Smooth muscle cell (in vitro differentiated cells): ENCODE results near the gene CDK6. TPM values are rescaled to one million over a fixed set of nuclear protein-coding genes. Genes with fewer than 3 reads are reported as not detected.
A peak's percentile ranks its signal among the peaks of the same experiment; 100 is the strongest.

Experiments
- DNase-seq: peaks from one replicate; lab custom pipeline; 2025; ENCODE audit not compliant: unreplicated experiment; lab: John Stamatoyannopoulos, UW
- H2AFZ ChIP-seq: fragments of 200-600 bp; sonication (generic); 2 replicates; pipeline ENCODE4 v1.6.0; 2016; ENCODE audit warnings: antibody characterized with exemption, low read depth, mild to moderate bottlenecking
- H3F3A ChIP-seq: fragments of 200-600 bp; sonication (generic); 2 replicates; pipeline ENCODE4 v1.6.0; 2017; ENCODE audit warnings: antibody characterized with exemption, low read depth
- H3K27ac ChIP-seq: fragments of 200-600 bp; sonication (generic); 2 replicates; pipeline ENCODE4 v1.5.1; 2016; ENCODE audit warnings: low read depth, mild to moderate bottlenecking
- H3K27me3 ChIP-seq: fragments of 200-600 bp; sonication (generic); 2 replicates; pipeline ENCODE4 v1.6.1; 2016; ENCODE audit warnings: low read depth, mild to moderate bottlenecking
- H3K36me3 ChIP-seq: fragments of 200-600 bp; sonication (generic); 2 replicates; pipeline ENCODE4 v1.5.1; 2016; ENCODE audit warnings: low read depth
- H3K4me1 ChIP-seq: fragments of 200-600 bp; sonication (generic); 2 replicates; pipeline ENCODE4 v1.5.1; 2016; ENCODE audit warnings: low read depth
- H3K4me2 ChIP-seq: fragments of 200-600 bp; sonication (generic); 2 replicates; pipeline ENCODE4 v1.6.0; 2016; ENCODE audit warnings: mild to moderate bottlenecking
- H3K4me3 ChIP-seq: fragments of 200-600 bp; sonication (generic); 2 replicates; pipeline ENCODE4 v1.5.1; 2016; ENCODE audit warnings: mild to moderate bottlenecking
- H3K79me2 ChIP-seq: fragments of 200-600 bp; sonication (generic); 2 replicates; pipeline ENCODE4 v1.6.0; 2016; ENCODE audit warnings: low read depth, mild to moderate bottlenecking
- H3K9ac ChIP-seq: fragments of 200-600 bp; sonication (generic); 2 replicates; pipeline ENCODE4 v1.6.0; 2016; ENCODE audit warnings: low read depth
- H3K9me3 ChIP-seq: fragments of 200-600 bp; sonication (generic); replicated peaks from 2 replicates; pipeline ENCODE4 v1.5.1; 2016; ENCODE audit warnings: low read depth
- H4K20me1 ChIP-seq: fragments of 200-600 bp; sonication (generic); 2 replicates; pipeline ENCODE4 v1.6.0; 2016; ENCODE audit warnings: low read depth
- WGBS: methylation state at CpG from one replicate; pipeline ENCODE4 v1.1.7; 2016; ENCODE audit warnings: low lambda C conversion rate; 5-methylcytosine and 5-hydroxymethylcytosine counted together
- polyA plus RNA-seq: library from polyadenylated mRNA; unstranded; fragments of >200 nt; fragmentation: Nextera tagmentation; extraction: Ambion mirVana; gene quantifications from 2 replicates; pipeline ENCODE4 v1.2.1, GENCODE V29; 2016
- total RNA-seq: library from RNA; depleted of rRNA; stranded (reverse); fragments of >200 nt; gene quantifications from 2 replicates; pipeline ENCODE4 v1.2.3, GENCODE V29; 2014
- TF ChIP-seq, protein P1 (sequence below): fragments of 200-600 bp; sonication (generic); IDR thresholded peaks from 2 replicates; pipeline ENCODE4 v1.5.1; 2017; ENCODE audit warnings: borderline replicate concordance, mild to moderate bottlenecking, antibody characterized with exemption; ENCODE audit not compliant: insufficient read depth, poor library complexity, severe bottlenecking

Gene CDK6
- total and polyA plus RNA-seq, 2 experiments from 2014 or later = 34.2 to 99.2 TPM

DNA sequence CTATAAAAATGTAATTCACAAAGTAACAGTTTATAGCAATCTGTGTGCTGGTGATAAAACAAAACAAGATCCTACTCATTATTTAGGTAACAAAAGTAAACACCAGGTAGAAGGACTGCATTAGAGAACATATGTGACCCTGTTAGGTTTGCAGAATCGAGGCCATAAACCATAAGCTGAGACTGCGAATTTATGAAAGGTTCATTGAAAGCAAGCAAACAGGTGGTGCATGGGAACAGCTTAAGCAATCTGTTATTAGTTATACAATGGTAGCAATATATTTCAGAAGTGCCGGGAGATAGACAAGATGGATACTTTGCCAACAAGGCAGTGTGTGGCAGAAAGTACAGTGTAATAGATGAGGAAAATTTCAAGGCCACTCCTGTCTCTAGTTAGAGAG is 222.7 kb downstream of the CDK6 start:
- Histone ChIP-seq H3K79me2 (no peaks in the 10 kb centered on the region), H3K27ac (no peak overlapping the region), H3K4me1 (no peaks in the 10 kb centered on the region), H3K4me3 (no peak overlapping the region), H3K9ac (no peak overlapping the region), H4K20me1 (peaks cover 25% of the 10 kb centered on the region), H3K27me3 (no peaks in the 10 kb centered on the region), H3K9me3 (no peaks in the 10 kb centered on the region), H3K36me3 (peaks cover 22% of the 10 kb centered on the region), H3F3A (no peaks in the 10 kb centered on the region), H2AFZ (no peak overlapping the region), H3K4me2 (no peak overlapping the region)
- TF ChIP-seq, protein P1, sequence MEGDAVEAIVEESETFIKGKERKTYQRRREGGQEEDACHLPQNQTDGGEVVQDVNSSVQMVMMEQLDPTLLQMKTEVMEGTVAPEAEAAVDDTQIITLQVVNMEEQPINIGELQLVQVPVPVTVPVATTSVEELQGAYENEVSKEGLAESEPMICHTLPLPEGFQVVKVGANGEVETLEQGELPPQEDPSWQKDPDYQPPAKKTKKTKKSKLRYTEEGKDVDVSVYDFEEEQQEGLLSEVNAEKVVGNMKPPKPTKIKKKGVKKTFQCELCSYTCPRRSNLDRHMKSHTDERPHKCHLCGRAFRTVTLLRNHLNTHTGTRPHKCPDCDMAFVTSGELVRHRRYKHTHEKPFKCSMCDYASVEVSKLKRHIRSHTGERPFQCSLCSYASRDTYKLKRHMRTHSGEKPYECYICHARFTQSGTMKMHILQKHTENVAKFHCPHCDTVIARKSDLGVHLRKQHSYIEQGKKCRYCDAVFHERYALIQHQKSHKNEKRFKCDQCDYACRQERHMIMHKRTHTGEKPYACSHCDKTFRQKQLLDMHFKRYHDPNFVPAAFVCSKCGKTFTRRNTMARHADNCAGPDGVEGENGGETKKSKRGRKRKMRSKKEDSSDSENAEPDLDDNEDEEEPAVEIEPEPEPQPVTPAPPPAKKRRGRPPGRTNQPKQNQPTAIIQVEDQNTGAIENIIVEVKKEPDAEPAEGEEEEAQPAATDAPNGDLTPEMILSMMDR = no peak
- WGBS = 97% methylated on average over 3 of the region's 3 CpGs
- no peak for DNase-seq

DNA sequence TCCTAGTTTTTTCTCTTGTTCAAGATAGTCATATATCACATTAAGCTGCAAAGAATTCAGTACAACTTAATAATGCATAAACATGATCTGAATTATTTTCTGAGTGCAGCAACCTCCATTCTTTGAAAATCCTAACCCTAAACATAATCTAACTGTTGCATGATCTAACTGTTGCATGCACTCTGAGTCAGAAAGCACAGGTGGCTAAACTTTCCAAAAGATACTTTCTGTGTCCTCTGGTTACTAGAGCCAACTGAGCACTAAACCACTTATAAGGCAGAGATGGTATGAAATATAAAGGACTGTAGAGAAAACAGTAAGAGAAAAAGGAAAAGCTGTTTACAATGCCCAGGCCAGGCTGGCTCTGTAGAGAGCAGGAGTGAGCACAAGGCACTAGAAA is 223.2 kb downstream of the CDK6 start:
- no peaks in the 10 kb centered on the region for H3K9me3 ChIP-seq
- H3K36me3 ChIP-seq = peaks cover 22% of the 10 kb centered on the region
- TF ChIP-seq, protein P1 = no peak
- H4K20me1 ChIP-seq = peaks cover 24% of the 10 kb centered on the region
- H3K9ac ChIP-seq = no peak overlapping the region
- no peak overlapping the region for H3K27ac ChIP-seq
- no peak overlapping the region for H2AFZ ChIP-seq
- peaks cover 4% of the 10 kb centered on the region for H3K4me1 ChIP-seq
- DNase-seq = no peak
- no peaks in the 10 kb centered on the region for H3F3A ChIP-seq
- H3K27me3 ChIP-seq = no peaks in the 10 kb centered on the region
- no peak overlapping the region for H3K4me2 ChIP-seq
- no peak overlapping the region for H3K4me3 ChIP-seq
- H3K79me2 ChIP-seq = no peaks in the 10 kb centered on the region

DNA sequence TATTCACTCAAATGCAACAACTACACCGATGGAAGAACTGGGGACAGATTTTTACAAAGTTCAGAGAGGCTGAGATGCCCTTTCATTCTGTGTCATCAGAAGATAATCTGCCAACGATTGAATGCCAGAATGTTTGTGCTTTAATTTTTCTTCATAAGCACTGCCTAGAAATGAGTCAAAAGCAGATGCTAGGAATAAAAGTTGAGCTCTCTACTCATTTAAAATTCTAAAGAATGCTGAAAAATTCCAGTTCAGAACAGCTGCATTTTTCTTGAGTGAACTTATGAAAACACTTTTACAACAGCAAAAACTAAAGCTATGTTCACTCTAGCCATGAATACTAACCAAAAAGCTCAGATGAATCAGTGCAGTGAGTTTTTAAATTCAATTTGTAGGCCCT is 223.9 kb downstream of the CDK6 start:
- Histone ChIP-seq H3K36me3 (peaks cover 22% of the 10 kb centered on the region), H3K79me2 (no peaks in the 10 kb centered on the region), H3K27me3 (no peaks in the 10 kb centered on the region), H3K27ac (peak overlapping the region; percentile 17), H3K4me3 (no peak overlapping the region), H3K9me3 (no peaks in the 10 kb centered on the region), H3K4me2 (no peak overlapping the region), H3K9ac (no peak overlapping the region), H2AFZ (no peak overlapping the region), H3F3A (peaks cover 7% of the 10 kb centered on the region), H4K20me1 (peaks cover 23% of the 10 kb centered on the region), H3K4me1 (peaks cover 4% of the 10 kb centered on the region)
- TF ChIP-seq, protein P1 = no peak
- no peak for DNase-seq
- WGBS = 93% methylated on average over 2 of the region's 2 CpGs

DNA sequence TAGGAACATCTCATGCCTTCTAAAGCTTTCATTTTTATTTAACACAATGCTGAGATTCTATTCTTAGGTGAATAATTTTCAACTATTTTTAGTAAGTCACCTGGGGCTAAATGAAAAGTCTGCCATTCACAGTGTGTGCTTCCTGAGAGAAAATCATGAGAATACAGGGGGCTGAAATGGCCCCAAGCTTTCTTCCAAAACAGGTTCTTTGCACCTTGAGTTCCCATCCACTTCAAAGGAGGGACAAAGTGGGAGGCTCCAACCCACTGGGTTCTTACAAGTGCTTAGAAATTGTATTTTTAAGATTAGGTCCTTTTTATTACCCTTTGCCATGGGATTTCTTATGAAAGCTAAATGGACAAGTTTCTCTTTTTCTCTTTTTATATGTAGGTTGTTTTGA is 224.6 kb downstream of the CDK6 start:
- peaks cover 4% of the 10 kb centered on the region for H3K4me1 ChIP-seq
- H3K36me3 ChIP-seq = peaks cover 22% of the 10 kb centered on the region
- H3F3A ChIP-seq = peaks cover 9% of the 10 kb centered on the region
- H3K9me3 ChIP-seq = no peaks in the 10 kb centered on the region
- no peak overlapping the region for H3K9ac ChIP-seq
- H3K79me2 ChIP-seq = no peaks in the 10 kb centered on the region
- H3K4me2 ChIP-seq = no peak overlapping the region
- no peak overlapping the region for H2AFZ ChIP-seq
- DNase-seq = no peak
- no peak overlapping the region for H3K4me3 ChIP-seq
- H3K27me3 ChIP-seq = no peaks in the 10 kb centered on the region
- no peak overlapping the region for H3K27ac ChIP-seq
- peaks cover 23% of the 10 kb centered on the region for H4K20me1 ChIP-seq
- TF ChIP-seq, protein P1 = no peak
